HG03066 (cell line): Measurements from ENCODE around the gene VWC2.

Experiments
- ATAC-seq: cut with Tn5 transposase; IDR thresholded peaks from one replicate; pipeline ENCODE4 v1.9.1; 2021; ENCODE audit warnings: low read depth; ENCODE audit not compliant: unreplicated experiment

The VWC2 gene

GRCh38 chr7:49927631-49928030 is 154.2 kb downstream of the VWC2 start:
- ATAC-seq = no peak

GRCh38 chr7:49928787-49929186 is 155.3 kb downstream of the VWC2 start:
- no peak for ATAC-seq

- no peak for ATAC-seq
Measured at GRCh38 chr7:49931627-49932026, 158.2 kb downstream of the VWC2 start.

- no peak for ATAC-seq
Measured at GRCh38 chr7:49937608-49938007, 164.2 kb downstream of the VWC2 start.
